ENCODE results near the gene EPN2.

The EPN2 gene

GRCh38 chr17:19378416-19379360 is 141.5 kb downstream of the EPN2 start, which contains the start of gene MAPK7:
Gene MAPK7, plus strand, starts transcription at chr17:19378498. Its CDS starts 403 bp downstream, at chr17:19378901.
- TF ChIP-seq CTCF (IDR thresholded peaks at IDR 0.05), result no peak

GRCh38 chr17:19379361-19380065 is 142.3 kb downstream of the EPN2 start:
- TF ChIP-seq CTCF (IDR thresholded peaks at IDR 0.05), result no peak

- no peak for TF ChIP-seq CTCF (IDR thresholded peaks at IDR 0.05)
Measured at GRCh38 chr17:19380481-19381301, 143.5 kb downstream of the EPN2 start.

- no peak for TF ChIP-seq CTCF (IDR thresholded peaks at IDR 0.05)
Measured at GRCh38 chr17:19381361-19381740, 144.2 kb downstream of the EPN2 start.

GRCh38 chr17:19381741-19382444 is 144.7 kb downstream of the EPN2 start:
- TF ChIP-seq CTCF (IDR thresholded peaks at IDR 0.05), result no peak

GRCh38 chr17:19382531-19383444 is 145.6 kb downstream of the EPN2 start:
- no peak for TF ChIP-seq CTCF (IDR thresholded peaks at IDR 0.05)

Data from LNCAP (cell line).